WTC11 (cell line): Measurements from ENCODE around the gene MTURN.

Experiments
- ATF1 ChIP-seq: sonication (generic); formaldehyde crosslinking; IDR thresholded peaks from 2 replicates; pipeline ENCODE4 v1.8.1; 2023; ENCODE audit warnings: mild to moderate bottlenecking, moderate library complexity, missing genetic modification reagents
- ETV6 ChIP-seq: sonication (generic); formaldehyde crosslinking; IDR thresholded peaks from 2 replicates; pipeline ENCODE4 v1.8.1; 2022; ENCODE audit warnings: mild to moderate bottlenecking, missing genetic modification reagents
- ZNF138 ChIP-seq: sonication (generic); formaldehyde crosslinking; conservative IDR thresholded peaks from 2 replicates; pipeline ENCODE4 v1.8.1; 2022; ENCODE audit warnings: mild to moderate bottlenecking, moderate library complexity, missing genetic modification reagents
- ZNF416 ChIP-seq: fragments of 250-450 bp; sonication (Bioruptor Pico); IDR thresholded peaks from 2 replicates; pipeline ENCODE4 v1.9.0; 2021; ENCODE audit warnings: mild to moderate bottlenecking, inconsistent platforms
- TF ChIP-seq, protein P1 (sequence below): fragments of 200-600 bp; IDR thresholded peaks from 2 replicates; pipeline ENCODE4 v1.8.0; 2022; ENCODE audit warnings: antibody characterized with exemption
- TF ChIP-seq, protein P2 (sequence below): sonication (generic); formaldehyde crosslinking; IDR thresholded peaks from 2 replicates; pipeline ENCODE4 v1.8.1; 2022; ENCODE audit warnings: mild to moderate bottlenecking, moderate library complexity, missing genetic modification reagents
- TF ChIP-seq, protein P3 (sequence below): fragments of 250-450 bp; sonication (Bioruptor Pico); IDR thresholded peaks from 2 replicates; pipeline ENCODE4 v1.9.0; 2021; ENCODE audit warnings: mild to moderate bottlenecking, borderline replicate concordance
- TF ChIP-seq, protein P4 (sequence below): sonication (generic); formaldehyde crosslinking; conservative IDR thresholded peaks from 2 replicates; pipeline ENCODE4 v1.8.1; 2022; ENCODE audit warnings: mild to moderate bottlenecking, missing genetic modification reagents

DNA sequence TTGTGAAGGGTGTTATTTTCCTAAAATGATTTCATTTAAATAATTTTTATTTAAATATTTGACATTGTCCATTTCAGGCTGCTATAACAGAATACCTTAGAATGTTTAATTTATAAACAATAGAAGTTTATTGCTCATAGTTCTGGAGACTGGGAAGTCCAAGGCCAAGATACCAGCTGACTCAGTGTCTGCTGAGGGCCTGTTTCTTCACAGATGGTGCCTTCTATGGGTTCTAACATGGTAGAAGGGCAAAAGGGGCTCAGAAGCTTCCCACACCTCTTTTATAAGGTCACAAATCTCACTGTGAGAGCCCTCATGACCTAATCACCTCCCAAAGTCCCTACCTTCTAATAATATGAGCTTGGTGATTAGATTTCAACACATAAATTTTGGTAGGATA lies 50.7 kb downstream of the MTURN start:
- no peak for TF ChIP-seq ETV6 (CRISPR knock-in tag)
- TF ChIP-seq, protein P1, sequence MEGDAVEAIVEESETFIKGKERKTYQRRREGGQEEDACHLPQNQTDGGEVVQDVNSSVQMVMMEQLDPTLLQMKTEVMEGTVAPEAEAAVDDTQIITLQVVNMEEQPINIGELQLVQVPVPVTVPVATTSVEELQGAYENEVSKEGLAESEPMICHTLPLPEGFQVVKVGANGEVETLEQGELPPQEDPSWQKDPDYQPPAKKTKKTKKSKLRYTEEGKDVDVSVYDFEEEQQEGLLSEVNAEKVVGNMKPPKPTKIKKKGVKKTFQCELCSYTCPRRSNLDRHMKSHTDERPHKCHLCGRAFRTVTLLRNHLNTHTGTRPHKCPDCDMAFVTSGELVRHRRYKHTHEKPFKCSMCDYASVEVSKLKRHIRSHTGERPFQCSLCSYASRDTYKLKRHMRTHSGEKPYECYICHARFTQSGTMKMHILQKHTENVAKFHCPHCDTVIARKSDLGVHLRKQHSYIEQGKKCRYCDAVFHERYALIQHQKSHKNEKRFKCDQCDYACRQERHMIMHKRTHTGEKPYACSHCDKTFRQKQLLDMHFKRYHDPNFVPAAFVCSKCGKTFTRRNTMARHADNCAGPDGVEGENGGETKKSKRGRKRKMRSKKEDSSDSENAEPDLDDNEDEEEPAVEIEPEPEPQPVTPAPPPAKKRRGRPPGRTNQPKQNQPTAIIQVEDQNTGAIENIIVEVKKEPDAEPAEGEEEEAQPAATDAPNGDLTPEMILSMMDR, result no peak
- TF ChIP-seq, protein P2, sequence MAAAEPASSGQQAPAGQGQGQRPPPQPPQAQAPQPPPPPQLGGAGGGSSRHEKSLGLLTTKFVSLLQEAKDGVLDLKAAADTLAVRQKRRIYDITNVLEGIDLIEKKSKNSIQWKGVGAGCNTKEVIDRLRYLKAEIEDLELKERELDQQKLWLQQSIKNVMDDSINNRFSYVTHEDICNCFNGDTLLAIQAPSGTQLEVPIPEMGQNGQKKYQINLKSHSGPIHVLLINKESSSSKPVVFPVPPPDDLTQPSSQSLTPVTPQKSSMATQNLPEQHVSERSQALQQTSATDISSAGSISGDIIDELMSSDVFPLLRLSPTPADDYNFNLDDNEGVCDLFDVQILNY (CRISPR knock-in tag), result no peak
- TF ChIP-seq ATF1 (CRISPR knock-in tag), result no peak
- TF ChIP-seq, protein P3, sequence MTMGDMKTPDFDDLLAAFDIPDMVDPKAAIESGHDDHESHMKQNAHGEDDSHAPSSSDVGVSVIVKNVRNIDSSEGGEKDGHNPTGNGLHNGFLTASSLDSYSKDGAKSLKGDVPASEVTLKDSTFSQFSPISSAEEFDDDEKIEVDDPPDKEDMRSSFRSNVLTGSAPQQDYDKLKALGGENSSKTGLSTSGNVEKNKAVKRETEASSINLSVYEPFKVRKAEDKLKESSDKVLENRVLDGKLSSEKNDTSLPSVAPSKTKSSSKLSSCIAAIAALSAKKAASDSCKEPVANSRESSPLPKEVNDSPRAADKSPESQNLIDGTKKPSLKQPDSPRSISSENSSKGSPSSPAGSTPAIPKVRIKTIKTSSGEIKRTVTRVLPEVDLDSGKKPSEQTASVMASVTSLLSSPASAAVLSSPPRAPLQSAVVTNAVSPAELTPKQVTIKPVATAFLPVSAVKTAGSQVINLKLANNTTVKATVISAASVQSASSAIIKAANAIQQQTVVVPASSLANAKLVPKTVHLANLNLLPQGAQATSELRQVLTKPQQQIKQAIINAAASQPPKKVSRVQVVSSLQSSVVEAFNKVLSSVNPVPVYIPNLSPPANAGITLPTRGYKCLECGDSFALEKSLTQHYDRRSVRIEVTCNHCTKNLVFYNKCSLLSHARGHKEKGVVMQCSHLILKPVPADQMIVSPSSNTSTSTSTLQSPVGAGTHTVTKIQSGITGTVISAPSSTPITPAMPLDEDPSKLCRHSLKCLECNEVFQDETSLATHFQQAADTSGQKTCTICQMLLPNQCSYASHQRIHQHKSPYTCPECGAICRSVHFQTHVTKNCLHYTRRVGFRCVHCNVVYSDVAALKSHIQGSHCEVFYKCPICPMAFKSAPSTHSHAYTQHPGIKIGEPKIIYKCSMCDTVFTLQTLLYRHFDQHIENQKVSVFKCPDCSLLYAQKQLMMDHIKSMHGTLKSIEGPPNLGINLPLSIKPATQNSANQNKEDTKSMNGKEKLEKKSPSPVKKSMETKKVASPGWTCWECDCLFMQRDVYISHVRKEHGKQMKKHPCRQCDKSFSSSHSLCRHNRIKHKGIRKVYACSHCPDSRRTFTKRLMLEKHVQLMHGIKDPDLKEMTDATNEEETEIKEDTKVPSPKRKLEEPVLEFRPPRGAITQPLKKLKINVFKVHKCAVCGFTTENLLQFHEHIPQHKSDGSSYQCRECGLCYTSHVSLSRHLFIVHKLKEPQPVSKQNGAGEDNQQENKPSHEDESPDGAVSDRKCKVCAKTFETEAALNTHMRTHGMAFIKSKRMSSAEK, result no peak
- TF ChIP-seq, protein P4, sequence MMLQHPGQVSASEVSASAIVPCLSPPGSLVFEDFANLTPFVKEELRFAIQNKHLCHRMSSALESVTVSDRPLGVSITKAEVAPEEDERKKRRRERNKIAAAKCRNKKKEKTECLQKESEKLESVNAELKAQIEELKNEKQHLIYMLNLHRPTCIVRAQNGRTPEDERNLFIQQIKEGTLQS (CRISPR knock-in tag), result no peak
- TF ChIP-seq ZNF416 (CRISPR knock-in tag), result no peak
- TF ChIP-seq ZNF138 (CRISPR knock-in tag), result no peak
